Non-pigmented ciliary epithelial cell (primary cell): Measurements from ENCODE around the gene PNLIPRP2.

Source experiments
- DNase-seq: peaks from one replicate; pipeline ENCODE4 v3.0.0-alpha.2; 2010; ENCODE audit warnings: low read depth

Gene PNLIPRP2

GRCh38 chr10:116655568-116655967, 34.8 kb downstream of the PNLIPRP2 start:
- DNase-seq, result no peak

GRCh38 chr10:116656044-116656443, 35.3 kb downstream of the PNLIPRP2 start:
- DNase-seq, result no peak

- DNase-seq, result no peak
These were observed 37.3 kb downstream of the PNLIPRP2 start for GRCh38 chr10:116657863-116658551.

- no peak for DNase-seq
These were observed 38.4 kb downstream of the PNLIPRP2 start for GRCh38 chr10:116659049-116659670.

GRCh38 chr10:116660860-116661259, 40.1 kb downstream of the PNLIPRP2 start:
- DNase-seq, result no peak

- no peak for DNase-seq
These were observed 42.6 kb downstream of the PNLIPRP2 start for GRCh38 chr10:116663342-116663741.

GRCh38 chr10:116664631-116665030, 43.9 kb downstream of the PNLIPRP2 start:
- no peak for DNase-seq

- DNase-seq, result no peak
These were observed 44.9 kb downstream of the PNLIPRP2 start for GRCh38 chr10:116665541-116666125.

GRCh38 chr10:116667484-116667883, 46.7 kb downstream of the PNLIPRP2 start:
- DNase-seq, result no peak

- DNase-seq, result no peak
These were observed 47.3 kb downstream of the PNLIPRP2 start for GRCh38 chr10:116668018-116668417.

GRCh38 chr10:116668446-116668845, 47.7 kb downstream of the PNLIPRP2 start:
- no peak for DNase-seq

GRCh38 chr10:116669080-116669479, 48.3 kb downstream of the PNLIPRP2 start:
- no peak for DNase-seq

GRCh38 chr10:116669832-116670644, 49.3 kb downstream of the PNLIPRP2 start:
- DNase-seq, result no peak

- no peak for DNase-seq
These were observed 50.0 kb downstream of the PNLIPRP2 start for GRCh38 chr10:116670706-116671105.

- DNase-seq, result no peak
These were observed 50.6 kb downstream of the PNLIPRP2 start for GRCh38 chr10:116671274-116671926.

- no peak for DNase-seq
These were observed 52.1 kb downstream of the PNLIPRP2 start for GRCh38 chr10:116672891-116673290.

- DNase-seq, result no peak
These were observed 53.1 kb downstream of the PNLIPRP2 start for GRCh38 chr10:116673866-116674265.

GRCh38 chr10:116674901-116675423, 54.2 kb downstream of the PNLIPRP2 start:
- DNase-seq, result no peak

- no peak for DNase-seq
These were observed 55.4 kb downstream of the PNLIPRP2 start for GRCh38 chr10:116676118-116676517.

- DNase-seq, result no peak
These were observed 55.9 kb downstream of the PNLIPRP2 start for GRCh38 chr10:116676633-116677032.

- no peak for DNase-seq
These were observed 58.6 kb downstream of the PNLIPRP2 start for GRCh38 chr10:116679351-116679750.

- DNase-seq, result no peak
These were observed 62.4 kb downstream of the PNLIPRP2 start for GRCh38 chr10:116683166-116683565.
